Tibial nerve (tissue), 4 donors: ENCODE data around the gene MIER1. TPM values are rescaled to one million over a fixed set of nuclear protein-coding genes. Genes with fewer than 3 reads are reported as not detected.

Source experiments
- DNase-seq, 2 donors: peaks; one replicate each; pipeline ENCODE4 v3.0.0-alpha.2; 2019; ENCODE audit warnings: low spot score in 2 of 2
- H3K27ac ChIP-seq, 4 donors: fragments of 200-600 bp; sonication (generic) in 3 of 4; one replicate each; pipeline ENCODE4 v1.5.1; 2017 to 2019; ENCODE audit warnings: mild to moderate bottlenecking in 1 of 4
- H3K27me3 ChIP-seq, 2 donors: fragments of 200-600 bp; sonication (generic) in 1 of 2; one replicate each; pipeline versions ENCODE4 v1.5.1 to v1.6.0; 2017 to 2019
- H3K36me3 ChIP-seq, 3 donors: fragments of 200-600 bp; sonication (generic); one replicate each; pipeline ENCODE4 v1.5.1; 2018 to 2019
- H3K4me1 ChIP-seq, 4 donors: fragments of 200-600 bp; sonication (generic) in 3 of 4; one replicate each; pipeline ENCODE4 v1.5.1; 2017 to 2019
- H3K4me3 ChIP-seq, 4 donors: fragments of 200-600 bp; sonication (generic) in 3 of 4; one replicate each; pipeline ENCODE4 v1.5.1; 2017 to 2019; ENCODE audit warnings: mild to moderate bottlenecking in 1 of 4, moderate library complexity in 1 of 4
- H3K9me3 ChIP-seq, 4 donors: fragments of 200-600 bp; sonication (generic) in 3 of 4; one replicate each; pipeline ENCODE4 v1.5.1; 2017 to 2019
- EP300 ChIP-seq, 2 donors: sonication (generic); formaldehyde crosslinking; IDR thresholded peaks; one replicate each; pipeline ENCODE4 v1.6.1; 2017; ENCODE audit warnings: antibody characterized with exemption in 2 of 2, mild to moderate bottlenecking in 1 of 2
- POLR2A ChIP-seq, 2 donors: fragments of 450-650 bp; IDR thresholded peaks; one replicate each; pipeline ENCODE4 v1.6.1; 2017; ENCODE audit warnings: antibody characterized with exemption in 2 of 2, mild to moderate bottlenecking in 2 of 2, moderate library complexity in 2 of 2
- WGBS, 2 donors: methylation state at CpG; one replicate each; pipeline ENCODE4 v1.1.5; 2018; 5-methylcytosine and 5-hydroxymethylcytosine counted together
- total RNA-seq, 4 donors: library from RNA; depleted of rRNA; stranded (reverse); fragments of >200 nt; gene quantifications; one replicate each; pipeline ENCODE4 v1.1.0, GENCODE V29; 2016
- TF ChIP-seq, protein P1 (sequence below), 5 experiments: fragments of 200-600 bp in 3 of 5; fragments of 450-650 bp in 2 of 5; sonication (generic) in 3 of 5; IDR thresholded peaks; one replicate each; pipeline ENCODE4 v1.5.1; 2016 to 2019; ENCODE audit warnings: antibody characterized with exemption in 5 of 5, mild to moderate bottlenecking in 3 of 5, moderate library complexity in 2 of 5

MIER1 gene
- total RNA-seq, 4 donors from 2014 or later = 25.5 to 43.5 (median 40.1) TPM

DNA sequence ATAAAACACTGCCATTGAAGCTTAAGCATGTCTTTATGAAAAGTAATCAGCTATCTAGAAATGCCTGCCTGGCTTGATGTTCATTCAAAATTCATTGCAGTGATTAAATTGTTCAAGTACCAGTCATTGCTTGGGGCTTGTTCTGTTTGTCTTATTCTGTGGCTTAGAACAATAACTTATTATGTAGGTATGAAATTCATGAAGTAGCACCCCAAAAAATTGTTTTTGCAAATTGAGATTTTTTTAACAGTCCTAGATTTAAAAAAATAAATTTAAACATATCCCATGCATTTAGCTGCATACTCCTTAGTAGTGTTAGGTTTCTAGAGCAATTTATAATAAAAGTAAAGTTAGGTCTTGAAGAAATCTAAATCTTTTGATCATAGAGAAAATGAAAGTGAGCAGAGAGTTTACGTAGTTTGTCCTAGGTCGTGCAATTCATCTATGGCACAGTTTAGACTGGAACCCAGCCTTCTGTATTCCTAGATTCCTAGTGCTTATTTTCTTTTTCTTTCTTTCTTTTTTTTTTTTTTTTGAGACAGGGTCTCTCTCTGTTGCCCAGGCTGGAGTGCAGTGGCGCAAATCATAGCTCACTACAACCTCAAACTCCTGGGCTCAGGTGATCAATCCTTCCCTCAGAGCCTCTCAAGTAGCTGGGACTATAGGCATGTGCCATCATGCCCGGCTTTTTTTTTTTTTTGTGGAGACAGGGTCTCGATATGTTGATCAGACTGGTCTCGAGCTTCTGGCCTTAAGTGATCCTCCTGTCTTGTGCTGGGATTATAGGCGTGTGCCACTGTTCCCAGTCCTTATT, 9.3 kb downstream of the MIER1 start:
- WGBS, 2 donors = 58 to 61% methylated on average over 7 of the region's 7 CpGs
- TF ChIP-seq, protein P1, sequence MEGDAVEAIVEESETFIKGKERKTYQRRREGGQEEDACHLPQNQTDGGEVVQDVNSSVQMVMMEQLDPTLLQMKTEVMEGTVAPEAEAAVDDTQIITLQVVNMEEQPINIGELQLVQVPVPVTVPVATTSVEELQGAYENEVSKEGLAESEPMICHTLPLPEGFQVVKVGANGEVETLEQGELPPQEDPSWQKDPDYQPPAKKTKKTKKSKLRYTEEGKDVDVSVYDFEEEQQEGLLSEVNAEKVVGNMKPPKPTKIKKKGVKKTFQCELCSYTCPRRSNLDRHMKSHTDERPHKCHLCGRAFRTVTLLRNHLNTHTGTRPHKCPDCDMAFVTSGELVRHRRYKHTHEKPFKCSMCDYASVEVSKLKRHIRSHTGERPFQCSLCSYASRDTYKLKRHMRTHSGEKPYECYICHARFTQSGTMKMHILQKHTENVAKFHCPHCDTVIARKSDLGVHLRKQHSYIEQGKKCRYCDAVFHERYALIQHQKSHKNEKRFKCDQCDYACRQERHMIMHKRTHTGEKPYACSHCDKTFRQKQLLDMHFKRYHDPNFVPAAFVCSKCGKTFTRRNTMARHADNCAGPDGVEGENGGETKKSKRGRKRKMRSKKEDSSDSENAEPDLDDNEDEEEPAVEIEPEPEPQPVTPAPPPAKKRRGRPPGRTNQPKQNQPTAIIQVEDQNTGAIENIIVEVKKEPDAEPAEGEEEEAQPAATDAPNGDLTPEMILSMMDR (IDR thresholded peaks at IDR 0.05) = no peak
- TF ChIP-seq POLR2A (IDR thresholded peaks at IDR 0.05) (no peak), EP300 (IDR thresholded peaks at IDR 0.05) (no peak)
- Histone ChIP-seq H3K9me3 (no peaks in the 10 kb centered on the region), H3K4me3 (peak overlapping the region in 2 of 4 donors; percentile 3 to 8), H3K36me3 (no peaks in the 10 kb centered on the region), H3K27ac (peak overlapping the region in 2 of 4 donors; percentile 9 to 45), H3K4me1 (peaks cover 0 to 82% (median 21%) of the 10 kb centered on the region in 4 donors), H3K27me3 (no peaks in the 10 kb centered on the region)
- DNase-seq = no peak

DNA sequence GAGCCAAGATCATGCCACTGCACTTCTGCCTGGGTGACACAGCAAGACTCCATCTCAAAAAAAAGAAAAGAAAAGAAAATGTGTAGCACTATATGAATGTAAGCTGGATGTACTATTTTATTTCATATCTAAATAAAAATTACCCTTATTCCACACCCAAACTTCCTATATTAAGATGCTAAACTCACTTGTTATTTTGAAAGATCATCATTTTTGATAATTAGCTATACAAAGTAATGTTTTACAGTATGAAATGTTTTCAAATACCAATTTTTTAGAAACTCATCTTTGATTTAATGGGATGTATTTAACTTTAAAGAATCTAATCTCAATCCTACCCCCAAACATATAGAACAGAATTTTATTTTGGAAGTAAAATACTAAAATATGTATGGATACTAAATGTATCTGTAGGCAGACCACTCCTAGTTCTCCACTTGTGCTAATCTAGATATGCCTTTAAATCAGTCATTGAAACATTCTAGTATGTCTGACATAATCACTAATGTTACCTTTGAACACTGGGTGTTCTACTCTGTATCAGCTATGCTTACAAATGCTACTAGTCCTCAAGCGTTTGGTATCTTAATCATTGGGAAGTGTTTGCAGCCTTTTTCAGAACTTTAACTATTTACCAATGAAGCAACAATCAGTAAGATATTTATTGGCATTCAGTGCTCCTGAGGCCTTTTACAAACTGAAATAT, 12.9 kb downstream of the MIER1 start:
- H3K4me1 ChIP-seq = peaks cover 0 to 82% (median 15%) of the 10 kb centered on the region in 4 donors
- H3K36me3 ChIP-seq = peaks cover 0 to 4% (median 0%) of the 10 kb centered on the region in 3 donors
- DNase-seq = no peak
- H3K4me3 ChIP-seq = no peak overlapping the region
- no peaks in the 10 kb centered on the region for H3K9me3 ChIP-seq
- no peak overlapping the region for H3K27ac ChIP-seq
- TF ChIP-seq, protein P1 (IDR thresholded peaks at IDR 0.05) = no peak
- TF ChIP-seq EP300 (IDR thresholded peaks at IDR 0.05) (no peak), POLR2A (IDR thresholded peaks at IDR 0.05) (no peak)
- 27 to 42% methylated on average over 1 of the region's 1 CpG for WGBS, 2 donors
- H3K27me3 ChIP-seq = no peaks in the 10 kb centered on the region

DNA sequence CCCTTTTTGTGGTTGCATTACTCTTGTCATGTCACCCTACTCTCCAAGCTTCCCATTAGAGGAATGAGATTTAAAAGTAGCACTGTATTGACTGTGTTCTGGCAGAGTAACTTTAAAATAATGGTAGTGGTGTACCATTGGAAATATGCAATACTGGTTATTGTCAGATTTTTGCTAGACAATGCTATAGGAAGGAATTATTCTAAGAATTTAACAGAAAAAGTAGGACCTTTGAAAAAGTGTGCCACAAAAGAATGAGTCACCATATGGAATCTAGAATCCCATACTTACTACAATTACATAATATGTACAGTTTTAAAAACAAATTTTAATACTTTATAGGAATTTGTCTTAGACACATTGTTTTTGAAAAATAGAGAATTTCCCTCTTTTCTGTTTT, 13.8 kb downstream of the MIER1 start:
- no peak for TF ChIP-seq POLR2A (IDR thresholded peaks at IDR 0.05)
- Histone ChIP-seq H3K4me1 (peaks cover 0 to 78% (median 9%) of the 10 kb centered on the region in 4 donors), H3K27me3 (no peaks in the 10 kb centered on the region), H3K36me3 (peaks cover 0 to 4% (median 0%) of the 10 kb centered on the region in 3 donors), H3K4me3 (no peak overlapping the region), H3K27ac (no peak overlapping the region), H3K9me3 (no peaks in the 10 kb centered on the region)
- no peak for DNase-seq

DNA sequence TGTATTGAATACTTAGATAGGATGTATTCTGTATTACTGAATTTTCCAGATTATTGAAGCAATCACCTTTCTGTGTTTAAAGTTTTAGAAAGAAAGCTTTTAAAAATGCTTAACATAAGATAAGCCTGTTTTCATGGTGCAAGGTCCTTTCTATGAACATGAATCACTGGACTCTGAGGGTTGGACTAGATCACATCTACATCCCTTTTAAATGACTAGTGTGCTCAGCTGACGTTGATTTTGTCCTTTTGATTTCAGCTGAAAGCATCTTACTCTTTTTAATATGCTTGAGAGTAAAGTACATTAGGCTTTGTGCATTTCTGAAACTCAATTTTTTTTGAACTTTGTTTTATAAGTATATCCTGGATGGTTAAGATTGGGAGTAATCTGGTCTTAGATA, 16.2 kb downstream of the MIER1 start:
- H3K4me1 ChIP-seq = peaks cover 0 to 73% (median 3%) of the 10 kb centered on the region in 4 donors
- WGBS, 2 donors = 87 to 94% methylated on average over 1 of the region's 1 CpG
- DNase-seq = no peak
- H3K27ac ChIP-seq = no peak overlapping the region
- no peaks in the 10 kb centered on the region for H3K9me3 ChIP-seq
- TF ChIP-seq, protein P1 (IDR thresholded peaks at IDR 0.05) = no peak
- TF ChIP-seq EP300 (IDR thresholded peaks at IDR 0.05) = no peak
- no peak for TF ChIP-seq POLR2A (IDR thresholded peaks at IDR 0.05)
- H3K4me3 ChIP-seq = no peak overlapping the region
- H3K27me3 ChIP-seq = no peaks in the 10 kb centered on the region
- peaks cover 0 to 4% (median 0%) of the 10 kb centered on the region in 3 donors for H3K36me3 ChIP-seq

DNA sequence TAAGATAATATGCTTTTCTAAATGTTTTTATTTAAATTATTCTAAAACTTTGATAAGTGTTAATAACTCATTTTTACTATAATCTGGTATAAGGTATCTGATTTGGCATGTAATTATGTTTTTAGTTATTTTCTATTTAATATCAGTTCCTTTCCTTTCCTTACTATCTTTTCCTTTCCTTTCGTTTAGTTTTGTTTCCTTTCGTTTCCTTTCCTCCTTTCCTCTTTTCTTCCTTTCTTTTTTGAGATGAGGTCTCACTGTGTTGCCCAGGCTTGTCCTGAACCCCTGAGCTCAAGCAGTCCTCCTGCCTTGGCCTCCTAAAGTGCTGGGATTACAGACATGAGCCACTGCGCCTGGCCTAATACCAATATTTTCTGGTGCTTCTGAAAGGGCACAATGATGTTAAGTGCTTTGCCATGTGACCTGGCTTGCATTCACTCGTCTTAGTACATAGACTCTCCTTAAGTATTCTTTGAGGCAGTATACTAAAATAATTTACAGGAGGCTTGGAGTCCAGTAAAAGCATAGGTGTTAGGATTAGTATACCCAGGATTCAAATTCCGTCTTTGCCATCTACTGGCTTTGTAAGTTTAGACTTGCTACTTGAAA, 18.7 kb downstream of the MIER1 start:
- TF ChIP-seq, protein P1 (IDR thresholded peaks at IDR 0.05) = no peak
- no peaks in the 10 kb centered on the region for H3K27me3 ChIP-seq
- H3K9me3 ChIP-seq = no peaks in the 10 kb centered on the region
- H3K4me3 ChIP-seq = no peak overlapping the region
- no peak for DNase-seq
- peaks cover 0 to 65% (median 3%) of the 10 kb centered on the region in 4 donors for H3K4me1 ChIP-seq
- peak overlapping the region in 2 of 4 donors; percentile 61 to 83 for H3K27ac ChIP-seq
- 75 to 78% methylated on average over 5 of the region's 5 CpGs for WGBS, 2 donors
- H3K36me3 ChIP-seq = peaks cover 0 to 26% (median 0%) of the 10 kb centered on the region in 3 donors
